IPS DF 6.9 (cell line): Measurements from ENCODE around the gene STXBP2.
A peak's percentile ranks its signal among the peaks of the same experiment; 100 is the strongest.

Experiments used
- DNase-seq: peaks from one replicate; pipeline ENCODE4 v3.0.0-alpha.2; 2013; ENCODE audit warnings: low read depth, low spot score
- H3K27ac ChIP-seq: one replicate; pipeline ENCODE4 v1.5.1; 2013; ENCODE audit warnings: low read length, control low read depth
- H3K27me3 ChIP-seq: 2 replicates; pipeline ENCODE4 v1.6.1; 2013; ENCODE audit warnings: mild to moderate bottlenecking, low read length; ENCODE audit not compliant: control insufficient read depth, insufficient read depth
- H3K36me3 ChIP-seq: 2 replicates; pipeline ENCODE4 v1.6.1; 2013; ENCODE audit warnings: low read length; ENCODE audit not compliant: control insufficient read depth, insufficient read depth
- H3K4me1 ChIP-seq: 2 replicates; pipeline ENCODE4 v1.6.1; 2013; ENCODE audit warnings: low read length; ENCODE audit not compliant: control insufficient read depth, insufficient read depth
- H3K4me3 ChIP-seq: 2 replicates; pipeline ENCODE4 v1.5.1; 2013; ENCODE audit warnings: mild to moderate bottlenecking, low read length
- H3K9me3 ChIP-seq: 2 replicates; pipeline ENCODE4 v1.6.1; 2013; ENCODE audit warnings: low read length, inconsistent platforms; ENCODE audit not compliant: control insufficient read depth, insufficient read depth
- WGBS: extraction: QIAGEN DNeasy Blood & Tissue Kit; methylation state at CpG from one replicate; pipeline ENCODE4 v1.1.7; 2013; ENCODE audit warnings: mixed read lengths, missing lambda C conversion rate; ENCODE audit not compliant: insufficient read length, insufficient coverage; 5-methylcytosine and 5-hydroxymethylcytosine counted together

STXBP2 gene

DNA sequence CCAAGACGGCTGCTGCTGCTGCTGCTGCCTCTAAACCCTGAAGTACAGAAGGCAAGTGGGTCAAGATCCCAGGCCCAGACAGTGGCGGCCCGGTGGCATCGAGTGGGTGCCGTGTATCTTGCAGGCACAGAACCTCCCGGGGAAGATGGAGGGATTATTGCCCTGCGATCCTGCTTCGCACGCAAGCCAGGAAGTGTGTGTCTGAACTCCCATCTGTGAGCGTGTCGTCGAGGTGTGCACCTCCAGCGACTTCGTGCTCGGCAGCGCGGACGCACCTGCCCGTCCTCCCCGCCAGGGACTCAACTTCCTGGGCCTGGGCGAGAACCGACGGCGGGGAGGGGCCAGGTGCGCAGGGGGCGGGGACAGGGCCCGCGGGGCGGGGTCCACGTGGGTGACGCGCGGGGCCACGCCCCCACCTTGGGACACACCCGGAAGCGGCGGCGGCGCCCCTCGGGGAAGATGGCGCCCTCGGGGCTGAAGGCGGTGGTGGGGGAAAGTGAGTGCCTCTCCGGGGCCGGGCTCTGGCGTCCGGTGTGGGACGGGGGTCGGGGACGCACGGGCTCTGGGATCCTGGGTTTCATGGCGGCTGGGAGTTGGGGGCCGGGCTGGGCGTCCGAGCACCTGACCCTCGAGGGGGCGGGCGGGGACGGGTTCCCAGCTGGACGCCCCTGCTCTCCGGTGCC lies at the start of gene STXBP2:
TSS of gene STXBP2 (plus strand) at position 420 of the 683 bp plus-strand sequence. CDS start at position 460, 40 bp downstream.
- Histone ChIP-seq H3K36me3 (peaks cover 3% of the 10 kb centered on the region; the same call in 1 of the 2 replicates), H3K27me3 (no peaks in the 10 kb centered on the region; the same call in none of the 2 replicates), H3K4me1 (peaks cover 2% of the 10 kb centered on the region), H3K4me3 (peak within 1 kb of the TSS; percentile 62; the same call in 1 of the 2 replicates), H3K9me3 (no peaks in the 10 kb centered on the region), H3K27ac (no peak within 1 kb of the TSS)
- no peak for DNase-seq
- no CpG with 5 or more reads among the region's 61 CpGs for WGBS

DNA sequence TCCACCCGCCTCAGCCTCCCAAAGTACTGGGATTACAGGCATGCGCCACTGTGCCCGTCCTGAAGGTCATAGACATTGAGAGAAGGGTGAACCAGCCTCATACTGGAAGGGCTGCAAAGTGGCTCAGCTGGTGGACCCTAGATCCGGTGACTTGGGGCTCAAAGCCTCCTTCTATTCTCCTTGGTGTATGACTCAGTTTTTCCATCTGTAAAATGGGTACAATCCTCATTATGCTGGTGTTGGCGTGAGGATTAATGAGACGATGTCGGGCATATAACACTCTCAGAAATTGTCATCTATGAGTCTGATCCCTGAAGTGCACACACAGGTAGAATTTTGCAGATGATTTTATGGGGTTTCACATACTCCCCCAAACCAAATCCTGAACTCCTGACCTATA lies 47.1 kb upstream of the STXBP2 start:
- no peaks in the 10 kb centered on the region for H3K36me3 ChIP-seq

DNA sequence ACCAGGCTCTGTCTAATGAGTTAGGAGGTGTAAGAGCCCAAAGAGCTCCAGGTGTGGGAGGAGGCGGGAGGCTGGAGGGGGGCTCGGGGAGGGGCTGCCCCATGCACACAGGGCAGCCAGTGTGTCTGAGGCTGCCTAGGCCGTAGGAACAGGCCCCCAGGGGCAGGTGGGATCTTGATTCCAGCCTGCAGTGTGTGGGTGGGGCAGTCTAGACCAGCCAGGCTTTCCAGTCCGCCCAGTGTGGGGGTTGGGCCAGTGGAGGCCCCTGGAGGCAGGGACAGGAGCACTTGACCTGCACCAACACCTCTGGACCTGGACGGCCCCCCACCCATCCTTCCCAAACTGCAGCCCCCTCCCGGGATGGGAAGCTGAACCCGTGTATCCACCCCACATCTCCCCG lies 46.7 kb upstream of the STXBP2 start:
- no peak overlapping the region for H3K27ac ChIP-seq
- no peaks in the 10 kb centered on the region for H3K36me3 ChIP-seq
- 0 out of 2 replicates have a peak, but pooled peaks cover 1% of the 10 kb centered on the region for H3K4me1 ChIP-seq
- no CpG with 5 or more reads among the region's 8 CpGs for WGBS
- no peaks in the 10 kb centered on the region for H3K9me3 ChIP-seq
- no peaks in the 10 kb centered on the region for H3K27me3 ChIP-seq
- no peak overlapping the region for H3K4me3 ChIP-seq
- DNase-seq, result no peak

More for the DNA sequence above, 47.1 kb upstream of the STXBP2 start:
- H3K4me3 ChIP-seq, result no peak overlapping the region
- WGBS, result no CpG with 5 or more reads among the region's 7 CpGs
- no peak for DNase-seq
- no peaks in the 10 kb centered on the region for H3K9me3 ChIP-seq
- no peaks in the 10 kb centered on the region for H3K4me1 ChIP-seq
- no peaks in the 10 kb centered on the region for H3K27me3 ChIP-seq
- no peak overlapping the region for H3K27ac ChIP-seq

DNA sequence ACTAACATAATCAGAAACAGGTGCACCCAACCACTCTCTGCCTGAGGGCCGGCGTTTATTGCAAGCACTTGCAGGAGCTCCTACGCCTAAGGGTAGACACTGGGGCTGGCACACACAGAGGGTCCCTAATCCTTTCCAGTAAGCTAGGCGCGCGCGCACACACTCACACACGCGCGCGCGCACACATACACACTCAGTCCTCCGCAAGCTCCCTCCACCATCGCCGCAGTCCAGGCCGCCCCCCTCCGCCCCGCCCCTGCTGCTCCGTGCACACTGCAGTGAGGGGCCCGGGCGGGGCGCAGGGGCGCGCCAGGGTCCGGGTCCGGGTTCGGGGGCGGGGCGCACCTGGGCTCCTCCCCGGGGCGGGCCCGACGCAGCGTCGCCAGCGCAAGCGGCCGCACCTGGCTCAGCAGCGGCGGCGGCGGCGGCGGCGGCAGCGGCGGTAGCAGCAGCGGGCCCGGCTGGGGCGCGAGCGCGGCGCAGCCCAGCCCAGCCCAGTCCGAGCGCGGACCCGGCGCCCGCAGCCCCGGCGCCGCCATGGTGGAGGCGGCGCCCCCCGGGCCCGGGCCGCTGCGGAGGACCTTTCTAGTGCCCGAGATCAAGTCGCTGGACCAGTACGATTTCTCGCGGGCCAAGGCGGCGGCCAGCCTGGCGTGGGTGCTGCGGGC lies 41.3 kb upstream of the STXBP2 start, which contains the start of gene CAMSAP3:
TSS of gene CAMSAP3 (plus strand) at position 398 of the 668 bp plus-strand sequence. CDS start at position 538, 140 bp downstream.
- Histone ChIP-seq H3K27ac (no peak within 1 kb of the TSS), H3K36me3 (no peaks in the 10 kb centered on the region)

DNA sequence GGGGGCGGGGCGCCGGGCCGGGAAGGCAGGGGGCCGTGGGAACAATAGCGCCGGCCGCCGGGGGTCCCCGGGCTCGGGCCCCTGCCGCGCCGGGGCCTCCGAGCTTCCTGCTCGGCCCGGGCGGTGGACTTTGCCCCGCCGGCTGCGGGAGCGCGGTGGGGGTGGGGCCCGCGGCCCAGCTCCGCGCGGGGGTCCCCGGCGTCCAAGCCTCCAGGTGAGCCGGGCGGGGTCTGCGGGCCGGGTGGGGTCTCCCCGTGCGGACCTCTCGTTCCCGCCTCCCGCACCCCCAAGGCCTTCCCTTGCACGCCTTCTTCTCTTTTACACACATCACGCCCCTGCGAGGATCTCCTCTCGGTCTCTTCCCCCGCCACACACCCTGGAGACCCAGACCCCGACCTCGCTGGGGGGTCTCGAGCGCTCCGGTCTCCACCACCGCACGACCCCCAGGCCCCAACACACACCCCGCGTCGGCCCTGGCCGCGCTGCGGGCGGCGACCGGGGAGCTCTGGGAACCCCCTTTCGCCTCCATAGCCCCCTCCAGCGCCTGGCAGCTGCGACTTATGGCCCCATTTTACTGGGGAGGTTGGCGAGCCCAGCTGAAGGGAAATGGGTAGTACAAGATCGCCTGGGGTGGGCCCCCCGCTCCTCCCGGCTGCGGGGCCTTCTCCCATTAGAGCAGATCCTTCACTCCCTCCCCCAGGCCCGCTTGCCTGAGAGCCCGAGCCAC lies 40.5 kb upstream of the STXBP2 start:
- no CpG with 5 or more reads among the region's 70 CpGs for WGBS
- Histone ChIP-seq H3K9me3 (no peaks in the 10 kb centered on the region), H3K36me3 (no peaks in the 10 kb centered on the region), H3K4me1 (peaks cover 6% of the 10 kb centered on the region; the same call in 1 of the 2 replicates), H3K27me3 (no peaks in the 10 kb centered on the region), H3K4me3 (peak overlapping the region; percentile 52), H3K27ac (no peak overlapping the region)
- no peak for DNase-seq

More for the DNA sequence above, 41.3 kb upstream of the STXBP2 start, which contains the start of gene CAMSAP3:
- no CpG with 5 or more reads among the region's 78 CpGs for WGBS
- DNase-seq, result peak; percentile 13
- Histone ChIP-seq H3K27me3 (no peaks in the 10 kb centered on the region), H3K4me1 (peaks cover 6% of the 10 kb centered on the region; the same call in 1 of the 2 replicates), H3K9me3 (no peaks in the 10 kb centered on the region), H3K4me3 (peak within 1 kb of the TSS; percentile 52)

DNA sequence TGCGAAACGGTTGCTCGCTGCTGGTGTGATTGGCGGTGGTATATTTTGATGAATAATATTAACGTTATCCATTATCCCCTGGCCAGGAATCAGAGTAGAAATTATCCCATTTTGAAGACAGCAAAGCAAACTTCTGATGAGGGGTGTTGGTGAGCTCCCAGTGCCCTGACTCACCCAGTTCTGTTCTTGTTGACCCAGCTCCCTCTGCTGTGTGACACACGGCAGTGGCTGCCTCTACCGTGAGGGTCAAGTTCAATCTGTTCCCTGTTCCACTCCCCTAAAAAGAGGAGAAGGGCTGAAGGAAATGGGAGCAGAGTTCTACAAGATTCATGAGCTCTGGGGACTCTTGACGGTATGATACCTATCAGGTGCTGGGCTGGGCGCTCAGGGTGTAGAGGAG lies 39.2 kb upstream of the STXBP2 start:
- no CpG with 5 or more reads among the region's 9 CpGs for WGBS
- Histone ChIP-seq H3K27ac (no peak overlapping the region), H3K36me3 (no peaks in the 10 kb centered on the region), H3K4me1 (peaks cover 6% of the 10 kb centered on the region; the same call in 1 of the 2 replicates), H3K4me3 (no peak overlapping the region), H3K27me3 (no peaks in the 10 kb centered on the region), H3K9me3 (no peaks in the 10 kb centered on the region)
- no peak for DNase-seq

DNA sequence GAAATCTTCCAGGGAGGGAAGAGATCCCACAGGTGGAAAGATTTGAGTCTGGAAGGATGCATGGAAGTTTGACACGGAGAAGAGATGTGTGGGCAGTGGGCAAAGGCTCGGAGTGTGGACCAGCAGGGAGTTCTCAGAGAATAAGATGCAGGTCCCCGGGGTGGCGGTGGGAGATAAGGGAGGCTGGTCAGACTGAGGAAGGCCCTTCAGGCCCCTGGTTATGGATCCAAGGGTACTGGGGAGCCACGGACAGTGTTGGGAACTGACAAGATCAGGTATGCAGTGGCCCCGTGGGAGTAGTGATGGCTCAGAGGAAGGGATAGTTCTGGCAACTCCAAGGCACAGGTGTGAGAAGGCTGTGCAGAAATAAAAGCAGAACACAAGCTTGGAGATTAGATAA lies 38.7 kb upstream of the STXBP2 start:
- Histone ChIP-seq H3K36me3 (no peaks in the 10 kb centered on the region), H3K4me3 (no peak overlapping the region), H3K27me3 (no peaks in the 10 kb centered on the region), H3K9me3 (no peaks in the 10 kb centered on the region), H3K4me1 (peaks cover 6% of the 10 kb centered on the region; the same call in 1 of the 2 replicates), H3K27ac (no peak overlapping the region)
- no CpG with 5 or more reads among the region's 6 CpGs for WGBS
- no peak for DNase-seq

DNA sequence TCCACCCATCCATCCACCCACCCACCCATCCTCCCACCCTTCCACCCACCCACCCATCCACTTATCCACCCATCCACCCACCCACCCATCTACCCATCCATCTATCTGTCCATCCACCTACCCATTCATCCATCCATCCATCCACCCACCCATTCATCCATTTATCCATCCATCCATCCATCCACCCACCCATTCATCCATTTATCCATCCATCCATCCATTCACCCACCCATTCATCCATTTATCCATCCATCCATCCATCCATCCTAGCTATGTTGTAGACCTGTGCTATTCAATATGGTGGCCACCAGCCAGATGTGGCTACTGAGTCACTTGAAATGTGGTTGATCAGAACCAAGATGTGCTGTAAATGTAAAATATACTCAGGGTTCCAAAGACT lies 36.2 kb upstream of the STXBP2 start:
- Histone ChIP-seq H3K4me3 (no peak overlapping the region), H3K27me3 (no peaks in the 10 kb centered on the region), H3K27ac (no peak overlapping the region), H3K36me3 (no peaks in the 10 kb centered on the region), H3K9me3 (no peaks in the 10 kb centered on the region), H3K4me1 (peaks cover 4% of the 10 kb centered on the region; the same call in 1 of the 2 replicates)
- DNase-seq, result no peak

DNA sequence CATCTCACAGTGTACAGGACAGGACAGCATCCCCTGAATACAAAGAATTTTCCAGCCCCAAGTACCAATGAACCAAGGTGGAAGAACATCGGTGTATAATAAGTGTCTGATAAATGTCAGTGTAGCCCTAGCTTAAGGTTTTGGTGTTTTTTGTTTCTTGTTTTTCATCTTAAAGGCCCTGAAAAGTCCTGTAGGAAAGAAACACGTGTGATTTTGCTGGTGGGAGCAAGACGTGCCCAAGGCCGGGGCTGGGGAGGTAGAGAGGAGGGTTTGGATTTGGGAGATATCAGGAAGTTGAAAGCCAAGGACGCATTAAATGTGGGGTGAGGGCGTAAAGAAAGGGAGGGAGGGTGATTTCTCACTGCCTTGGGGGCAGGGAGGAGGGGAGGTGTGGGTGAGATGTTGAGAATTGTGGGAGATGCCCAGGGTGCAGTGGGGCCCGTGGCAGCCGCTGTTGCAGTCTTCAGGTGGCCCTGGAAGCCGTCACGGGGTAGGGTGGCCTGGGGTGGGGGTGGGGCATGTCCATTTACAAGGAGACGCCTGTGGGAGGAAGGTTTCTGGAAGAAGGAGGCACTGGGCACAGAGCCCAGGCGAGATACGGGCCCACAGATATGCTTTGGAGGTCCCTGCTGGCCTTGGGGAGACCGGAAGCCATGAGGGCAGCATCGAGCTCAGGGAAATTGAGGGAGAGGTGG lies 34.5 kb upstream of the STXBP2 start:
- no peaks in the 10 kb centered on the region for H3K27me3 ChIP-seq
- peaks cover 2% of the 10 kb centered on the region; the same call in 1 of the 2 replicates for H3K4me1 ChIP-seq
- no peaks in the 10 kb centered on the region for H3K36me3 ChIP-seq
- no peak overlapping the region for H3K27ac ChIP-seq
- no peak overlapping the region for H3K4me3 ChIP-seq
- no CpG with 5 or more reads among the region's 15 CpGs for WGBS
- H3K9me3 ChIP-seq, result no peaks in the 10 kb centered on the region
- DNase-seq, result no peak
